Measurements from ENCODE around the gene SLC6A3.

The SLC6A3 gene

GRCh38 chr5:1421521-1422341, 23.5 kb downstream of the SLC6A3 start:
- TF ChIP-seq ZNF384 (IDR thresholded peaks at IDR 0.05) (no peak), HDGF (IDR thresholded peaks at IDR 0.05; ENCODE audit: borderline replicate concordance) (no peak), L3MBTL2 (conservative IDR thresholded peaks at IDR 0.05) (no peak), SUZ12 (IDR thresholded peaks at IDR 0.05) (no peak), PKNOX1 (IDR thresholded peaks at IDR 0.05) (no peak), FOXM1 (IDR thresholded peaks at IDR 0.05; ENCODE audit: borderline replicate concordance) (no peak), LEF1 (IDR thresholded peaks at IDR 0.05; ENCODE audit: borderline replicate concordance) (no peak), FOXA1 (IDR thresholded peaks at IDR 0.05) (no peak)
- POLR2A ChIA-PET: interaction anchor here (0.9 kb wide), 1 partner anchor 173 kb away, joined by 3 read pairs; no protein-coding TSS in a partner anchor

GRCh38 chr5:1420211-1421195, 24.7 kb downstream of the SLC6A3 start:
- ChIA-PET POLR2A (no interaction called here), CTCF (no interaction called here)
- TF ChIP-seq ARNT (IDR thresholded peaks at IDR 0.05) (no peak), NFRKB (IDR thresholded peaks at IDR 0.05) (no peak), HDGF (IDR thresholded peaks at IDR 0.05; ENCODE audit: borderline replicate concordance) (no peak), TARDBP (IDR thresholded peaks at IDR 0.05) (no peak), FOXM1 (IDR thresholded peaks at IDR 0.05; ENCODE audit: borderline replicate concordance) (no peak), ZNF384 (IDR thresholded peaks at IDR 0.05) (no peak), SP1 (IDR thresholded peaks at IDR 0.05) (no peak), LEF1 (IDR thresholded peaks at IDR 0.05; ENCODE audit: borderline replicate concordance) (no peak), SUZ12 (IDR thresholded peaks at IDR 0.05) (no peak), FOXK2 (IDR thresholded peaks at IDR 0.05) (no peak), FOXA1 (IDR thresholded peaks at IDR 0.05) (no peak), ELF4 (IDR thresholded peaks at IDR 0.05) (no peak)
- DNase-seq (ENCODE audit: extremely low spot score): no peak

More at GRCh38 chr5:1421521-1422341, 23.5 kb downstream of the SLC6A3 start:
- DNase-seq (ENCODE audit: extremely low spot score): no peak
- CTCF ChIA-PET: no interaction called here

GRCh38 chr5:1419476-1420210, 25.6 kb downstream of the SLC6A3 start:
- TF ChIP-seq SP1 (IDR thresholded peaks at IDR 0.05) (no peak), ZNF384 (IDR thresholded peaks at IDR 0.05) (no peak), L3MBTL2 (conservative IDR thresholded peaks at IDR 0.05) (no peak), ARNT (IDR thresholded peaks at IDR 0.05) (no peak), FOXA1 (IDR thresholded peaks at IDR 0.05) (no peak), FOXM1 (IDR thresholded peaks at IDR 0.05; ENCODE audit: borderline replicate concordance) (no peak), FOXK2 (IDR thresholded peaks at IDR 0.05) (no peak), NFRKB (IDR thresholded peaks at IDR 0.05) (no peak), HDGF (IDR thresholded peaks at IDR 0.05; ENCODE audit: borderline replicate concordance) (no peak), PKNOX1 (IDR thresholded peaks at IDR 0.05) (no peak), BHLHE40 (IDR thresholded peaks at IDR 0.05; ENCODE audit: borderline replicate concordance) (no peak), TARDBP (IDR thresholded peaks at IDR 0.05) (no peak), LEF1 (IDR thresholded peaks at IDR 0.05; ENCODE audit: borderline replicate concordance) (no peak), ELF4 (IDR thresholded peaks at IDR 0.05) (no peak), CTBP1 (IDR thresholded peaks at IDR 0.05; ENCODE audit: borderline replicate concordance) (no peak)
- POLR2A ChIA-PET: no interaction called here
- DNase-seq (ENCODE audit: extremely low spot score): no peak
- CTCF ChIA-PET: no interaction called here

GRCh38 chr5:1418921-1419280, 26.3 kb downstream of the SLC6A3 start:
- DNase-seq (ENCODE audit: extremely low spot score): no peak
- TF ChIP-seq ZNF384 (IDR thresholded peaks at IDR 0.05): no peak
- TF ChIP-seq FOXA1 (IDR thresholded peaks at IDR 0.05): no peak
- TF ChIP-seq CTBP1 (IDR thresholded peaks at IDR 0.05; ENCODE audit: borderline replicate concordance): peak; percentile 9; the same call in 1 of the 2 replicates
- 0 out of 2 replicates have a peak, but pooled peaks have one; percentile 3 for TF ChIP-seq PKNOX1 (IDR thresholded peaks at IDR 0.05)
- CTCF ChIA-PET: no interaction called here
- POLR2A ChIA-PET: no interaction called here

- TF ChIP-seq FOXK2 (IDR thresholded peaks at IDR 0.05) (no peak), PKNOX1 (IDR thresholded peaks at IDR 0.05) (peak; percentile 84)
- no peak for DNase-seq (ENCODE audit: extremely low spot score)
- POLR2A ChIA-PET: no interaction called here
- CTCF ChIA-PET: no interaction called here
Measured at GRCh38 chr5:1418238-1418920, 26.9 kb downstream of the SLC6A3 start.

Data from HEK293T (cell line).